HCT116 (cell line): ENCODE measurements around the gene MOSPD3. TPM values are rescaled to one million over a fixed set of nuclear protein-coding genes. Genes with fewer than 3 reads are reported as not detected.

Experiments used
- ATAC-seq: fragments of 200-7000 bp; cut with Tn5 transposase; 2 replicates; pipeline ENCODE4 v1.9.1; 2020; ENCODE audit warnings: mild to moderate bottlenecking, moderate library complexity
- Bru-seq: library from RNA; stranded (reverse); fragments of 400-500 nt; gene quantifications from one replicate; lab custom pipeline; 2021; lab: Mats Ljungman, UMichigan
- BruChase-seq, 2 experiments: library from RNA; stranded (reverse); fragments of 400-500 nt; gene quantifications; one replicate each; lab custom pipeline; 2021; lab: Mats Ljungman, UMichigan
- BruUV-seq: library from RNA; stranded (reverse); fragments of 400-500 nt; replicated peaks from 2 replicates; lab custom pipeline; 2021; lab: Mats Ljungman, UMichigan
- CTCF ChIA-PET: fragments of 300-600 bp; sonication (Branson Sonifier 250); formaldehyde crosslinking; loops from one replicate; lab custom pipeline; 2021; ENCODE audit warnings: antibody characterized with exemption; lab: Charles Lee
- POLR2A ChIA-PET: fragments of 300-600, 350-600 bp; sonication (Branson Sonifier 250); formaldehyde crosslinking; loops from one replicate; lab custom pipeline; 2021; ENCODE audit warnings: antibody characterized with exemption; lab: Charles Lee
- RAD21 ChIA-PET, 2 experiments: fragments of 300-600 bp; sonication (Branson Sonifier 250); formaldehyde crosslinking; loops; one replicate each; lab custom pipeline; 2023; ENCODE audit warnings: low total read pairs in 2 of 2; ENCODE audit not compliant: uncharacterized antibody in 2 of 2, unreplicated experiment in 2 of 2, low non-redundant PET in 1 of 2; lab: Charles Lee
- DNase-seq: peaks from one replicate; pipeline ENCODE4 v3.0.0-alpha.2; 2010; ENCODE audit warnings: low read depth, low spot score
- H2AFZ ChIP-seq: fragments of 200-600 bp; shearing (Covaris generic), sonication (generic); 2 replicates; pipeline ENCODE4 v1.6.1; 2017; ENCODE audit warnings: low read depth, mixed run types, mixed read lengths, antibody characterized with exemption, low read length; ENCODE audit not compliant: poor library complexity, severe bottlenecking
- H3K27ac ChIP-seq: 2 replicates; pipeline ENCODE4 v1.5.1; 2012; ENCODE audit warnings: low read depth, low read length
- H3K27me3 ChIP-seq: fragments of 200-600 bp; sonication (generic); 2 replicates; pipeline ENCODE4 v1.6.1; 2016; ENCODE audit warnings: mixed run types, low read length, mixed read lengths; ENCODE audit not compliant: insufficient read depth
- H3K36me3 ChIP-seq, 2 experiments: fragments of 200-500 bp in 1 of 2; fragments of 200-600 bp in 1 of 2; sonication (Bioruptor generic) in 1 of 2; sonication (generic) in 1 of 2; 2 replicates each; pipeline versions ENCODE4 v1.5.1 to v1.6.1; 2014 to 2016; ENCODE audit warnings: low read length in 2 of 2, inconsistent platforms in 1 of 2, mixed read lengths in 1 of 2, mixed run types in 1 of 2; ENCODE audit not compliant: insufficient read depth in 2 of 2, control insufficient read depth in 1 of 2
- H3K4me1 ChIP-seq, 2 experiments: fragments of 200-600 bp in 1 of 2; sonication (generic) in 1 of 2; 2 replicates each; pipeline versions ENCODE4 v1.5.1 to v1.6.1; 2012 to 2017; ENCODE audit warnings: low read length in 2 of 2, inconsistent platforms in 1 of 2, mild to moderate bottlenecking in 1 of 2, mixed read lengths in 1 of 2, mixed run types in 1 of 2, moderate library complexity in 1 of 2; ENCODE audit not compliant: insufficient read depth in 2 of 2, control insufficient read depth in 1 of 2
- H3K4me2 ChIP-seq: fragments of 200-600 bp; sonication (generic); 2 replicates; pipeline ENCODE4 v1.6.1; 2017; ENCODE audit warnings: mixed run types, low read length, mixed read lengths
- H3K4me3 ChIP-seq, 2 experiments: fragments of 200-600 bp in 1 of 2; sonication (generic) in 1 of 2; replicated peaks in 1 of 2; 2 replicates each; pipeline ENCODE4 v1.5.1; 2011 to 2016; ENCODE audit warnings: low read length in 2 of 2, control low read depth in 1 of 2, low read depth in 1 of 2, mild to moderate bottlenecking in 1 of 2, mixed read lengths in 1 of 2, mixed run types in 1 of 2
- H3K79me2 ChIP-seq: fragments of 200-600 bp; sonication (generic); 2 replicates; pipeline ENCODE4 v1.6.1; 2017; ENCODE audit warnings: mild to moderate bottlenecking, mixed run types, low read length, moderate library complexity, mixed read lengths; ENCODE audit not compliant: insufficient read depth
- H3K9ac ChIP-seq: fragments of 200-600 bp; sonication (generic); 2 replicates; pipeline ENCODE4 v1.6.1; 2016; ENCODE audit warnings: low read length, mixed read lengths
- H3K9me2 ChIP-seq: fragments of 200-600 bp; sonication (generic), shearing (Covaris generic); 2 replicates; pipeline ENCODE4 v1.6.1; 2017; ENCODE audit warnings: mixed run types, mild to moderate bottlenecking, moderate library complexity; ENCODE audit not compliant: insufficient read depth
- H3K9me3 ChIP-seq, 2 experiments: fragments of 200-500 bp in 1 of 2; fragments of 200-600 bp in 1 of 2; sonication (Bioruptor generic) in 1 of 2; sonication (generic) in 1 of 2; 2 replicates each; pipeline ENCODE4 v1.6.1; 2014 to 2017; ENCODE audit warnings: low read length in 2 of 2, mixed read lengths in 2 of 2, inconsistent platforms in 1 of 2, low read depth in 1 of 2, mild to moderate bottlenecking in 1 of 2, mixed run types in 1 of 2, moderate library complexity in 1 of 2; ENCODE audit not compliant: control insufficient read depth in 1 of 2, insufficient read depth in 1 of 2
- H4K20me1 ChIP-seq: fragments of 200-600 bp; sonication (generic), shearing (Covaris generic); 2 replicates; pipeline ENCODE4 v1.6.1; 2017; ENCODE audit warnings: mixed run types, mild to moderate bottlenecking, moderate library complexity; ENCODE audit not compliant: insufficient read depth
- CBX3 ChIP-seq: IDR thresholded peaks from 2 replicates; pipeline ENCODE4 v1.6.1; 2012; ENCODE audit warnings: low read depth
- CEBPB ChIP-seq: IDR thresholded peaks from 2 replicates; pipeline ENCODE4 v1.6.1; 2012; ENCODE audit warnings: low read depth
- CTCF ChIP-seq, 3 experiments: fragments of 200-600 bp in 1 of 3; sonication (generic) in 1 of 3; IDR thresholded peaks in 2 of 3; conservative IDR thresholded peaks in 1 of 3; 2 replicates each; pipeline ENCODE4 v1.5.1; 2012 to 2017; ENCODE audit warnings: low read depth in 2 of 3, low read length in 2 of 3, antibody characterized with exemption in 1 of 3, borderline replicate concordance in 1 of 3, control low read depth in 1 of 3, mild to moderate bottlenecking in 1 of 3, mixed read lengths in 1 of 3, mixed run types in 1 of 3, moderate library complexity in 1 of 3; ENCODE audit not compliant: insufficient read depth in 1 of 3
- ELF1 ChIP-seq: IDR thresholded peaks from 2 replicates; pipeline ENCODE4 v1.6.1; 2012; ENCODE audit warnings: low read depth, borderline replicate concordance
- EZH2 ChIP-seq: fragments of 200-600 bp; sonication (generic); IDR thresholded peaks from 2 replicates; pipeline ENCODE4 v1.6.1; 2017; ENCODE audit warnings: antibody characterized with exemption, mixed run types
- EZH2phosphoT487 ChIP-seq: fragments of 200-600 bp; IDR thresholded peaks from 2 replicates; pipeline ENCODE4 v1.6.1; 2018; ENCODE audit warnings: antibody characterized with exemption, borderline replicate concordance
- FOSL1 ChIP-seq: IDR thresholded peaks from 2 replicates; pipeline ENCODE4 v1.6.1; 2012; ENCODE audit warnings: low read depth
- JUND ChIP-seq: IDR thresholded peaks from 2 replicates; pipeline ENCODE4 v1.6.1; 2012
- POLR2A ChIP-seq: IDR thresholded peaks from 2 replicates; pipeline ENCODE4 v1.7.0; 2011; ENCODE audit warnings: borderline replicate concordance; ENCODE audit not compliant: insufficient read depth, insufficient read length; ENCODE audit errors: extremely low read depth
- POLR2AphosphoS5 ChIP-seq: IDR thresholded peaks from 2 replicates; pipeline ENCODE4 v1.6.1; 2011; ENCODE audit warnings: mild to moderate bottlenecking, low read depth, low read length, moderate library complexity
- SIN3A ChIP-seq: IDR thresholded peaks from 2 replicates; pipeline ENCODE4 v1.6.1; 2012; ENCODE audit warnings: low read depth
- SP1 ChIP-seq: IDR thresholded peaks from 2 replicates; pipeline ENCODE4 v1.6.1; 2012; ENCODE audit warnings: low read depth
- ZFX ChIP-seq: fragments of 450-650 bp; IDR thresholded peaks from 2 replicates; pipeline ENCODE4 v1.6.1; 2017
- ZNF274 ChIP-seq: fragments of 200-500 bp; sonication (Bioruptor generic); IDR thresholded peaks from 2 replicates; pipeline ENCODE4 v1.6.1; 2014; ENCODE audit warnings: mild to moderate bottlenecking, low read depth, low read length, inconsistent platforms
- intact Hi-C: fragments of 100-400 bp; cut with micrococcal nuclease; formaldehyde crosslinking; loops from 2 replicates; pipeline ENCODE4 v1.10.0; 2022
- long read RNA-seq: library from polyadenylated mRNA; unstranded; transcript quantifications from one replicate; pipeline ENCODE4 v2.0.0, GENCODE V29; 2021; ENCODE audit not compliant: unreplicated experiment
- polyA plus RNA-seq: library from polyadenylated mRNA; unstranded; fragments of >200 nt; gene quantifications from 2 replicates; pipeline ENCODE4 v1.2.1, GENCODE V29; 2012; ENCODE audit warnings: missing spikeins
- total RNA-seq: library from RNA; stranded (reverse); gene quantifications from one replicate; pipeline ENCODE4 v1.2.1, GENCODE V29; 2021; ENCODE audit not compliant: unreplicated experiment
- TF ChIP-seq, protein P1 (sequence below): IDR thresholded peaks from 2 replicates; pipeline ENCODE4 v1.6.1; 2011; ENCODE audit warnings: mild to moderate bottlenecking, low read length, moderate library complexity; ENCODE audit not compliant: insufficient replicate concordance; ENCODE audit errors: extremely low read depth
- TF ChIP-seq, protein P2 (sequence below): IDR thresholded peaks from 2 replicates; pipeline ENCODE4 v1.6.1; 2012; ENCODE audit warnings: low read depth
- TF ChIP-seq, protein P3 (sequence below): IDR thresholded peaks from 2 replicates; pipeline ENCODE4 v1.6.1; 2012

The MOSPD3 gene
- total RNA-seq (32.8 TPM), Bru-seq, nascent RNA (percentile 58 among the genes with signal in this experiment), BruChase-seq, experiment 1, labeled RNA remaining after a 6-hour chase (percentile 73 among the genes with signal in this experiment), BruChase-seq, experiment 2, labeled RNA remaining after a 2-hour chase (percentile 67 among the genes with signal in this experiment)
- 23.3 and 27.3 TPM in 2 replicates for polyA plus RNA-seq
- long read RNA-seq, transcript MOSPD3-203 (5 exons, 1,191 nt) = major isoform, 29 of 37 reads
- long read RNA-seq, partial matches to known transcripts = 1 of 37 reads
- long read RNA-seq, other reads (novel, unspliced or antisense) = 3 of 37 reads

DNA sequence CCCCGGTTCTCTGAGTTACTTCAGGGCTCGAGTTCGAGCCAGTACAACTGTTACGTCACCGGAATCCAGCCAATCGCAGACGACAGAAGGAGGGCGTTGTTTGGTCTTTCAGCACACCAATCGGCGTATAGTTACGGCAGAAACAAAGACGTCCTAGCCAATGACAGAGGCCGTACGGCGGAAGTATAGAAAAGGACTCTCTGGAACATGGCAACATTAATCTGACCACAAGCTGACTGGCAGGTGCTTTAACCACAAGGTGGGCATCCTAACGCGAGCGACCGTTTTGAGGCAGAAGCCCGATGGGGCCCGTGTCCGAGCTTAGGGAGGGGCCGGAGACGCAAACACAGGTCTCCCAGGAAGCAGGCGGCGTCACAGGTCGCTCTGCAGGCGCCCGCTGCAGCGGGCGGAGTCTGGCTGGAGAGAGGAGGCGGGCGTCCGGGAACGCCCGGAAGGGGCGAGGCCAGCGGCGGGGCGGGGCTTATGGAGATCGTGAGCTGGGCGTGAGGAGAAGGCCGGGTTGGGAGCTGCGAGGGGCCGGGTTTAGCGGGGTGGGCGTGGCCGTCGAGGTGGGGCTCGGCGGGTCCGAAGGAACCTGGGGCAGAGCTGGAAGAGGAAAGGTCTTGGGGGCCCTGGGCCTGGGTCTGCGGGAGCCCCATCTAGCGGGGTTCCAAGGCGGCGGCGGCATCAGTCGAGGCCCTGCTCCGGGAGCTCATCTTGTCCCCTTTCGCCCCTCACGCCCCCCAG lies at the start of gene MOSPD3:
Gene MOSPD3, plus strand, starts transcription at position 558 of the 747 bp plus-strand sequence. CDS start 252 bp downstream, outside the sequence.
- Histone ChIP-seq H2AFZ (peak within 1 kb of the TSS; percentile 70), H4K20me1 (no peaks in the 10 kb centered on the region), H3K4me2 (peak within 1 kb of the TSS; percentile 97), H3K27me3 (no peaks in the 10 kb centered on the region), H3K9me2 (no peaks in the 10 kb centered on the region), H3K4me1 (peaks cover 3 to 27% of the 10 kb centered on the region in 2 experiments), H3K9ac (peak within 1 kb of the TSS; percentile 65), H3K36me3 (peaks cover 0 to 2% of the 10 kb centered on the region in 2 experiments; a peak in 1 of 4 replicates), H3K4me3 (peak within 1 kb of the TSS; percentile 73 to 89), H3K27ac (peak within 1 kb of the TSS; percentile 89), H3K79me2 (no peaks in the 10 kb centered on the region), H3K9me3 (no peaks in the 10 kb centered on the region)
- ChIA-PET CTCF (interaction anchor here (0.6 to 2.5 kb wide), 9 partner anchors 22 to 240 kb away, joined by 3 to 13 read pairs (median 4); partner anchors contain the start of genes EPHB4, FBXO24, GIGYF1 and LRCH4), RAD21 (interaction anchor here in 1 of 2 experiments (0.7 to 1.3 kb wide), 3 partner anchors 14 to 26 kb away, joined by 3 read pairs; partner anchors contain the start of gene FBXO24), POLR2A (interaction anchor here (0.5 to 3.2 kb wide), 10 partner anchors 14 to 484 kb away, joined by 3 to 23 read pairs (median 3); partner anchors contain the start of genes FBXO24, LRCH4, POP7 and UFSP1)
- peak; percentile 97 for ATAC-seq
- intact Hi-C loops = no loop called here
- BruUV-seq = no TSS peak
- peak; percentile 99 for DNase-seq
- TF ChIP-seq ZFX = 0 out of 2 replicates have a peak, but pooled peaks have one; percentile 26
- no peak for TF ChIP-seq CTCF (IDR thresholded peaks at IDR 0.05 in 2 of 3, conservative IDR thresholded peaks at IDR 0.05 in 1 of 3; ENCODE audit: borderline replicate concordance in 1 of 3, insufficient read depth in 1 of 3, low read depth in 2 of 3, low read length in 2 of 3)
- peak; percentile 72 for TF ChIP-seq POLR2AphosphoS5
- no peak for TF ChIP-seq SP1
- TF ChIP-seq SIN3A = no peak
- TF ChIP-seq POLR2A = peak; percentile 59
- TF ChIP-seq, protein P1, sequence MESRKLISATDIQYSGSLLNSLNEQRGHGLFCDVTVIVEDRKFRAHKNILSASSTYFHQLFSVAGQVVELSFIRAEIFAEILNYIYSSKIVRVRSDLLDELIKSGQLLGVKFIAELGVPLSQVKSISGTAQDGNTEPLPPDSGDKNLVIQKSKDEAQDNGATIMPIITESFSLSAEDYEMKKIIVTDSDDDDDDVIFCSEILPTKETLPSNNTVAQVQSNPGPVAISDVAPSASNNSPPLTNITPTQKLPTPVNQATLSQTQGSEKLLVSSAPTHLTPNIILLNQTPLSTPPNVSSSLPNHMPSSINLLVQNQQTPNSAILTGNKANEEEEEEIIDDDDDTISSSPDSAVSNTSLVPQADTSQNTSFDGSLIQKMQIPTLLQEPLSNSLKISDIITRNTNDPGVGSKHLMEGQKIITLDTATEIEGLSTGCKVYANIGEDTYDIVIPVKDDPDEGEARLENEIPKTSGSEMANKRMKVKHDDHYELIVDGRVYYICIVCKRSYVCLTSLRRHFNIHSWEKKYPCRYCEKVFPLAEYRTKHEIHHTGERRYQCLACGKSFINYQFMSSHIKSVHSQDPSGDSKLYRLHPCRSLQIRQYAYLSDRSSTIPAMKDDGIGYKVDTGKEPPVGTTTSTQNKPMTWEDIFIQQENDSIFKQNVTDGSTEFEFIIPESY = no peak
- TF ChIP-seq, protein P2, sequence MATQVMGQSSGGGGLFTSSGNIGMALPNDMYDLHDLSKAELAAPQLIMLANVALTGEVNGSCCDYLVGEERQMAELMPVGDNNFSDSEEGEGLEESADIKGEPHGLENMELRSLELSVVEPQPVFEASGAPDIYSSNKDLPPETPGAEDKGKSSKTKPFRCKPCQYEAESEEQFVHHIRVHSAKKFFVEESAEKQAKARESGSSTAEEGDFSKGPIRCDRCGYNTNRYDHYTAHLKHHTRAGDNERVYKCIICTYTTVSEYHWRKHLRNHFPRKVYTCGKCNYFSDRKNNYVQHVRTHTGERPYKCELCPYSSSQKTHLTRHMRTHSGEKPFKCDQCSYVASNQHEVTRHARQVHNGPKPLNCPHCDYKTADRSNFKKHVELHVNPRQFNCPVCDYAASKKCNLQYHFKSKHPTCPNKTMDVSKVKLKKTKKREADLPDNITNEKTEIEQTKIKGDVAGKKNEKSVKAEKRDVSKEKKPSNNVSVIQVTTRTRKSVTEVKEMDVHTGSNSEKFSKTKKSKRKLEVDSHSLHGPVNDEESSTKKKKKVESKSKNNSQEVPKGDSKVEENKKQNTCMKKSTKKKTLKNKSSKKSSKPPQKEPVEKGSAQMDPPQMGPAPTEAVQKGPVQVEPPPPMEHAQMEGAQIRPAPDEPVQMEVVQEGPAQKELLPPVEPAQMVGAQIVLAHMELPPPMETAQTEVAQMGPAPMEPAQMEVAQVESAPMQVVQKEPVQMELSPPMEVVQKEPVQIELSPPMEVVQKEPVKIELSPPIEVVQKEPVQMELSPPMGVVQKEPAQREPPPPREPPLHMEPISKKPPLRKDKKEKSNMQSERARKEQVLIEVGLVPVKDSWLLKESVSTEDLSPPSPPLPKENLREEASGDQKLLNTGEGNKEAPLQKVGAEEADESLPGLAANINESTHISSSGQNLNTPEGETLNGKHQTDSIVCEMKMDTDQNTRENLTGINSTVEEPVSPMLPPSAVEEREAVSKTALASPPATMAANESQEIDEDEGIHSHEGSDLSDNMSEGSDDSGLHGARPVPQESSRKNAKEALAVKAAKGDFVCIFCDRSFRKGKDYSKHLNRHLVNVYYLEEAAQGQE = no peak
- TF ChIP-seq ZNF274 = no peak
- no peak for TF ChIP-seq FOSL1
- TF ChIP-seq, protein P3, sequence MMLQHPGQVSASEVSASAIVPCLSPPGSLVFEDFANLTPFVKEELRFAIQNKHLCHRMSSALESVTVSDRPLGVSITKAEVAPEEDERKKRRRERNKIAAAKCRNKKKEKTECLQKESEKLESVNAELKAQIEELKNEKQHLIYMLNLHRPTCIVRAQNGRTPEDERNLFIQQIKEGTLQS = no peak
- no peak for TF ChIP-seq CBX3
- TF ChIP-seq EZH2phosphoT487 = no peak
- no peak for TF ChIP-seq EZH2
- TF ChIP-seq JUND = no peak
- TF ChIP-seq ELF1 = no peak
- TF ChIP-seq CEBPB = no peak
